HG03060 (cell line): ENCODE results near the gene FKBP5.
"Not testable (repeated sequence)": the region's sequence is repeated elsewhere in the genome, so short reads cannot be mapped to it uniquely, and the experiment has no call there.

Experiments
- ATAC-seq: cut with Tn5 transposase; IDR thresholded peaks from one replicate; pipeline ENCODE4 v1.9.1; 2021; ENCODE audit warnings: low read depth, moderate number of reproducible peaks; ENCODE audit not compliant: unreplicated experiment

The FKBP5 gene

GRCh38 chr6:35624341-35625070 is 64.2 kb downstream of the FKBP5 start:
- ATAC-seq = no peak

GRCh38 chr6:35622283-35622682 is 66.4 kb downstream of the FKBP5 start:
- no peak for ATAC-seq

GRCh38 chr6:35620706-35621105 is 68.0 kb downstream of the FKBP5 start:
- no peak for ATAC-seq

GRCh38 chr6:35613762-35614161 is 75.0 kb downstream of the FKBP5 start:
- ATAC-seq = no peak

- ATAC-seq = no peak
Observed at GRCh38 chr6:35611240-35611639, 77.5 kb downstream of the FKBP5 start.

GRCh38 chr6:35610830-35611229 is 77.9 kb downstream of the FKBP5 start:
- ATAC-seq = no peak

GRCh38 chr6:35609588-35609987 is 79.1 kb downstream of the FKBP5 start:
- ATAC-seq = no peak

GRCh38 chr6:35607517-35608233 is 81.0 kb downstream of the FKBP5 start:
- no peak for ATAC-seq

- ATAC-seq = no peak
Observed at GRCh38 chr6:35605600-35605999, 83.1 kb downstream of the FKBP5 start.

GRCh38 chr6:35603326-35604202 is 85.2 kb downstream of the FKBP5 start:
- no peak for ATAC-seq

GRCh38 chr6:35602133-35602946 is 86.4 kb downstream of the FKBP5 start:
- no peak for ATAC-seq

- ATAC-seq = no peak
Observed at GRCh38 chr6:35601331-35602132, 87.2 kb downstream of the FKBP5 start.

- ATAC-seq = no peak
Observed at GRCh38 chr6:35600659-35601125, 88.0 kb downstream of the FKBP5 start.

- no peak for ATAC-seq
Observed at GRCh38 chr6:35599761-35600658, 88.7 kb downstream of the FKBP5 start.

- not testable (repeated sequence) for ATAC-seq
Observed at GRCh38 chr6:35598621-35599020, 90.1 kb downstream of the FKBP5 start.

GRCh38 chr6:35596448-35597442 is 92.0 kb downstream of the FKBP5 start:
- ATAC-seq = no peak

GRCh38 chr6:35594503-35595186 is 94.1 kb downstream of the FKBP5 start:
- ATAC-seq = no peak
